ENCODE results near the gene TBX4. TPM values are rescaled to one million over a fixed set of nuclear protein-coding genes. Genes with fewer than 3 reads are reported as not detected.

The TBX4 gene
- total and polyA plus RNA-seq, 5 donors, result 0.11 TPM; not detected in 4

GRCh38 chr17:61474235-61474927 lies 22.2 kb downstream of the TBX4 start:
- ATAC-seq (no peak), DNase-seq (no peak)
- H3K27me3 ChIP-seq (ENCODE audit: control insufficient read depth, insufficient read depth), result no peaks in the 10 kb centered on the region
- 84% methylated on average over 12 of the region's 12 CpGs for WGBS
- no peaks in the 10 kb centered on the region for H3K9me3 ChIP-seq (ENCODE audit: control insufficient read depth, low read length)
- no peak overlapping the region for H3K27ac ChIP-seq (ENCODE audit: low read length)
- no peak overlapping the region for H3K4me3 ChIP-seq (ENCODE audit: low read length)
- H3K4me1 ChIP-seq (ENCODE audit: control insufficient read depth, insufficient read depth, low read length), result no peaks in the 10 kb centered on the region
- intact Hi-C loops (cut with DNase I), result no loop called here

- H3K27ac ChIP-seq (ENCODE audit: low read length), result no peak overlapping the region
- H3K4me1 ChIP-seq (ENCODE audit: control insufficient read depth, insufficient read depth, low read length), result no peaks in the 10 kb centered on the region
- no peak overlapping the region for H3K4me3 ChIP-seq (ENCODE audit: low read length)
- DNase-seq (no peak), ATAC-seq (no peak)
- no peaks in the 10 kb centered on the region for H3K9me3 ChIP-seq (ENCODE audit: control insufficient read depth, low read length)
- 86% methylated on average over 6 of the region's 6 CpGs for WGBS
- intact Hi-C loops (cut with DNase I), result no loop called here
- no peaks in the 10 kb centered on the region for H3K27me3 ChIP-seq (ENCODE audit: control insufficient read depth, insufficient read depth)
Measured at GRCh38 chr17:61474934-61475333, 22.7 kb downstream of the TBX4 start.

GRCh38 chr17:61475726-61476125 lies 23.5 kb downstream of the TBX4 start:
- Histone ChIP-seq H3K4me1 (ENCODE audit: control insufficient read depth, insufficient read depth, low read length) (no peaks in the 10 kb centered on the region), H3K9me3 (ENCODE audit: control insufficient read depth, low read length) (no peaks in the 10 kb centered on the region), H3K27me3 (ENCODE audit: control insufficient read depth, insufficient read depth) (no peaks in the 10 kb centered on the region), H3K27ac (ENCODE audit: low read length) (no peak overlapping the region), H3K4me3 (ENCODE audit: low read length) (no peak overlapping the region)
- ATAC-seq (no peak), DNase-seq (no peak)
- WGBS, result 63% methylated on average over 8 of the region's 8 CpGs
- intact Hi-C loops (cut with DNase I), result no loop called here

GRCh38 chr17:61476476-61477203 lies 24.4 kb downstream of the TBX4 start:
- WGBS, result 49% methylated on average over 17 of the region's 17 CpGs

GRCh38 chr17:61477204-61477834 lies 25.1 kb downstream of the TBX4 start:
- Histone ChIP-seq H3K4me1 (ENCODE audit: control insufficient read depth, insufficient read depth, low read length) (no peaks in the 10 kb centered on the region), H3K4me3 (ENCODE audit: low read length) (no peak overlapping the region), H3K9me3 (ENCODE audit: control insufficient read depth, low read length) (no peaks in the 10 kb centered on the region), H3K27me3 (ENCODE audit: control insufficient read depth, insufficient read depth) (no peaks in the 10 kb centered on the region), H3K27ac (ENCODE audit: low read length) (no peak overlapping the region)
- DNase-seq, result peak in 1 of 3 donors; percentile 52
- WGBS, result 41% methylated on average over 23 of the region's 23 CpGs
- ATAC-seq, result no peak
- intact Hi-C loops (cut with DNase I), result no loop called here

More at GRCh38 chr17:61476476-61477203, 24.4 kb downstream of the TBX4 start:
- H3K27me3 ChIP-seq (ENCODE audit: control insufficient read depth, insufficient read depth), result no peaks in the 10 kb centered on the region
- H3K9me3 ChIP-seq (ENCODE audit: control insufficient read depth, low read length), result no peaks in the 10 kb centered on the region
- no peak for ATAC-seq
- intact Hi-C loops (cut with DNase I), result no loop called here
- no peak overlapping the region for H3K27ac ChIP-seq (ENCODE audit: low read length)
- H3K4me1 ChIP-seq (ENCODE audit: control insufficient read depth, insufficient read depth, low read length), result no peaks in the 10 kb centered on the region
- H3K4me3 ChIP-seq (ENCODE audit: low read length), result no peak overlapping the region
- no peak for DNase-seq

- WGBS, result 91% methylated on average over 9 of the region's 9 CpGs
- intact Hi-C loops (cut with DNase I), result no loop called here
- H3K27me3 ChIP-seq (ENCODE audit: control insufficient read depth, insufficient read depth), result no peaks in the 10 kb centered on the region
Measured at GRCh38 chr17:61478026-61478789, 26.0 kb downstream of the TBX4 start.

GRCh38 chr17:61478790-61479492 lies 26.7 kb downstream of the TBX4 start:
- Histone ChIP-seq H3K4me3 (ENCODE audit: low read length) (no peak overlapping the region), H3K4me1 (ENCODE audit: control insufficient read depth, insufficient read depth, low read length) (no peaks in the 10 kb centered on the region), H3K27ac (ENCODE audit: low read length) (no peak overlapping the region), H3K9me3 (ENCODE audit: control insufficient read depth, low read length) (no peaks in the 10 kb centered on the region), H3K27me3 (ENCODE audit: control insufficient read depth, insufficient read depth) (no peaks in the 10 kb centered on the region)
- DNase-seq (no peak), ATAC-seq (no peak)
- WGBS, result 77% methylated on average over 14 of the region's 14 CpGs
- intact Hi-C loops (cut with DNase I), result no loop called here

More at GRCh38 chr17:61478026-61478789, 26.0 kb downstream of the TBX4 start:
- Histone ChIP-seq H3K27ac (ENCODE audit: low read length) (no peak overlapping the region), H3K9me3 (ENCODE audit: control insufficient read depth, low read length) (no peaks in the 10 kb centered on the region), H3K4me3 (ENCODE audit: low read length) (no peak overlapping the region), H3K4me1 (ENCODE audit: control insufficient read depth, insufficient read depth, low read length) (no peaks in the 10 kb centered on the region)
- DNase-seq (no peak), ATAC-seq (no peak)

GRCh38 chr17:61479493-61480413 lies 27.5 kb downstream of the TBX4 start:
- 81% methylated on average over 25 of the region's 25 CpGs for WGBS
- DNase-seq, result no peak
- intact Hi-C loops (cut with DNase I), result no loop called here
- Histone ChIP-seq H3K4me1 (ENCODE audit: control insufficient read depth, insufficient read depth, low read length) (no peaks in the 10 kb centered on the region), H3K27me3 (ENCODE audit: control insufficient read depth, insufficient read depth) (no peaks in the 10 kb centered on the region), H3K9me3 (ENCODE audit: control insufficient read depth, low read length) (no peaks in the 10 kb centered on the region), H3K27ac (ENCODE audit: low read length) (no peak overlapping the region), H3K4me3 (ENCODE audit: low read length) (no peak overlapping the region)
- no peak for ATAC-seq

- 58% methylated on average over 5 of the region's 5 CpGs for WGBS
- intact Hi-C loops (cut with DNase I), result no loop called here
- Histone ChIP-seq H3K27ac (ENCODE audit: low read length) (no peak overlapping the region), H3K27me3 (ENCODE audit: control insufficient read depth, insufficient read depth) (no peaks in the 10 kb centered on the region), H3K4me3 (ENCODE audit: low read length) (no peak overlapping the region), H3K4me1 (ENCODE audit: control insufficient read depth, insufficient read depth, low read length) (no peaks in the 10 kb centered on the region), H3K9me3 (ENCODE audit: control insufficient read depth, low read length) (no peaks in the 10 kb centered on the region)
- ATAC-seq (no peak), DNase-seq (no peak)
Measured at GRCh38 chr17:61480414-61480807, 28.2 kb downstream of the TBX4 start.

GRCh38 chr17:61481421-61481820 lies 29.2 kb downstream of the TBX4 start:
- 92% methylated on average over 5 of the region's 5 CpGs for WGBS

More at GRCh38 chr17:61481421-61481820, 29.2 kb downstream of the TBX4 start:
- Histone ChIP-seq H3K9me3 (ENCODE audit: control insufficient read depth, low read length) (no peaks in the 10 kb centered on the region), H3K27ac (ENCODE audit: low read length) (no peak overlapping the region), H3K4me1 (ENCODE audit: control insufficient read depth, insufficient read depth, low read length) (no peaks in the 10 kb centered on the region), H3K4me3 (ENCODE audit: low read length) (no peak overlapping the region), H3K27me3 (ENCODE audit: control insufficient read depth, insufficient read depth) (no peaks in the 10 kb centered on the region)
- ATAC-seq (no peak), DNase-seq (no peak)
- intact Hi-C loops (cut with DNase I), result no loop called here
